HG02571 (cell line): ENCODE data around the gene PSME3.
"Not testable (repeated sequence)": the region's sequence is repeated elsewhere in the genome, so short reads cannot be mapped to it uniquely, and the experiment has no call there.

Experiments used
- ATAC-seq: cut with Tn5 transposase; IDR thresholded peaks from one replicate; pipeline ENCODE4 v1.9.1; 2021; ENCODE audit warnings: mild to moderate bottlenecking, moderate library complexity; ENCODE audit not compliant: unreplicated experiment

Gene PSME3

GRCh38 chr17:42849031-42849430 is 15.8 kb downstream of the PSME3 start:
- no peak for ATAC-seq

GRCh38 chr17:42849451-42850181 is 16.4 kb downstream of the PSME3 start:
- ATAC-seq: no peak

DNA sequence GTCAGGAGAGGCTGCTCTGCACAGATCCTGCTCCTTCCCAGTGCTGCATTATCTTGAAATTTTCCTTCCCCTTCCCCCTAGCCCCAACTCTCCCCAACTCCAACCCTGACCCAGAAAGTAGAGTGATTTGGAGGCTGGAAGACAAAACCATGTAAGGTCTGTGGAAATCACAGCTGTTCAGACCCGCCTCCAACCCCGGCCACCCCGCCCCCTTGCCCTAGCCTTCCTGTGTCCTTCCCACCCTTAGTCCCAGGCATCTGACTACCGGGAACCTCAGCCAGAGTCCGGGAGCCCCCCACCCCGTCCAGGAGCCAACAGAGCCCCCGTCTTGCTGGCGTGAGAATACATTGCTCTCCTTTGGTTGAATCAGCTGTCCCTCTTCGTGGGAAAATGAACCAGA is 17.8 kb downstream of the PSME3 start, which contains the start of gene AOC3:
AOC3 (plus strand) TSS at position 246 of the 400 bp plus-strand sequence; CDS start at position 391, 145 bp downstream.
- no peak for ATAC-seq

GRCh38 chr17:42851371-42852240 is 18.4 kb downstream of the PSME3 start:
- ATAC-seq: not testable (repeated sequence)

DNA sequence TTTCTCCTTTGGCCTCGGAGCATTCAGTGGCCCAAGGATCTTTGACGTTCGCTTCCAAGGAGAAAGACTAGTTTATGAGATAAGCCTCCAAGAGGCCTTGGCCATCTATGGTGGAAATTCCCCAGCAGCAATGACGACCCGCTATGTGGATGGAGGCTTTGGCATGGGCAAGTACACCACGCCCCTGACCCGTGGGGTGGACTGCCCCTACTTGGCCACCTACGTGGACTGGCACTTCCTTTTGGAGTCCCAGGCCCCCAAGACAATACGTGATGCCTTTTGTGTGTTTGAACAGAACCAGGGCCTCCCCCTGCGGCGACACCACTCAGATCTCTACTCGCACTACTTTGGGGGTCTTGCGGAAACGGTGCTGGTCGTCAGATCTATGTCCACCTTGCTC is 19.2 kb downstream of the PSME3 start:
- ATAC-seq: no peak

GRCh38 chr17:42853004-42853403 is 19.8 kb downstream of the PSME3 start:
- ATAC-seq: no peak

- no peak for ATAC-seq
Observed at GRCh38 chr17:42853597-42853967, 20.4 kb downstream of the PSME3 start.

DNA sequence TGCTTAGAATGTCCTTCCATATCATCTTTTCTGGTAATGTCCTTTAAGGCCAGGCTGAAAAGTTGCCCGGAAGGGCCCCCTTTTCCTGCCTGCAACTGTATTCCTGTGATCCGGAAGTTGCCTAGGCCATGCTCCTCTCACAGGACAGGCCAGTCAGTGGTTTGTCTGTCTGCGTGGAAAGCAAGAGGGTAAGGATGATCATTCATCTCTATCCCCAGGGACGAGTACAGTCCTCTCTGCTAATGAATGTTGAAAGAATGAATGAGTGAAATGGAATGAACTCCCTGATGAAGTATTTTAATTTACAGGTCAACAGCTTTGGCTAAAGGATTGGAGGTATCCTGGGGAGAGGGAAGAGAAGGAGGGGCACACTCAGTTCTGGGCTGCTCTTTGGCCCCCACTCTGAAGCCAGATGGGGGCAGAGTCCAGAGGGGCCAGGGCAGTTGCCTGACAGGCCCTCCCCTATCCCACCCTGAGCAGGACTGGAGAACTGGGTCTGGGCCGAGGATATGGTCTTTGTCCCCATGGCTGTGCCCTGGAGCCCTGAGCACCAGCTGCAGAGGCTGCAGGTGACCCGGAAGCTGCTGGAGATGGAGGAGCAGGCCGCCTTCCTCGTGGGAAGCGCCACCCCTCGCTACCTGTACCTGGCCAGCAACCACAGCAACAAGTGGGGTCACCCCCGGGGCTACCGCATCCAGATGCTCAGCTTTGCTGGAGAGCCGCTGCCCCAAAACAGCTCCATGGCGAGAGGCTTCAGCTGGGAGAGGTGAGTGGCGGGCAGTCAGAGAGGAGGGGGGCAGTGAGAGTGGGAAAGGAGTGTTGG is 21.0 kb downstream of the PSME3 start:
- ATAC-seq: no peak

- ATAC-seq: no peak
Observed at GRCh38 chr17:42855048-42855596, 21.9 kb downstream of the PSME3 start.

- not testable (repeated sequence) for ATAC-seq
Observed at GRCh38 chr17:42856093-42856492, 22.9 kb downstream of the PSME3 start.

- ATAC-seq: not testable (repeated sequence)
Observed at GRCh38 chr17:42856516-42856915, 23.3 kb downstream of the PSME3 start.

- ATAC-seq: no peak
Observed at GRCh38 chr17:42857389-42857788, 24.2 kb downstream of the PSME3 start.

DNA sequence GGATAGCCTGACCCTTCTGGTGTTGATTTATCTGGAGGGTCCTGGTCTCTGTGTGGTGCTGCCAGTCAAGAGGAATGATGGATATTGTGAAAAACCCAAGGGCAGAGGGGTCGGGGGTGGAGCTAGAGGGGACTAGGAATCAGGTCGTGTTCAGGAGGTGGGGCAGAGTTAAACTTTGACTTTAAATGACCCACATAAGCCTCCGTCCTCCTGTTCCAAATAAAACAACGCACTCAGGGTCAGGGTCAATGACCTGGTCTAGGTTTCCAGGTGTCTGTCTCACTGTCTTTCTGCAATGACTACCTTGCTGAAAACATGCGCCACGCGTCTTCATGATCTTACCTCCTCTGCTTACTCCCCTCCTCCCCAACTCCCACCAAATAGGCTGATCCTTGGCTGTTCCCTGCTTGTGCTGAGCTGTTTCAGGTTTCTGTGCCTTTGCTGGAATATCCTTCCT is 32.5 kb downstream of the PSME3 start:
- ATAC-seq: no peak

- no peak for ATAC-seq
Observed at GRCh38 chr17:42866216-42866615, 33.0 kb downstream of the PSME3 start.

DNA sequence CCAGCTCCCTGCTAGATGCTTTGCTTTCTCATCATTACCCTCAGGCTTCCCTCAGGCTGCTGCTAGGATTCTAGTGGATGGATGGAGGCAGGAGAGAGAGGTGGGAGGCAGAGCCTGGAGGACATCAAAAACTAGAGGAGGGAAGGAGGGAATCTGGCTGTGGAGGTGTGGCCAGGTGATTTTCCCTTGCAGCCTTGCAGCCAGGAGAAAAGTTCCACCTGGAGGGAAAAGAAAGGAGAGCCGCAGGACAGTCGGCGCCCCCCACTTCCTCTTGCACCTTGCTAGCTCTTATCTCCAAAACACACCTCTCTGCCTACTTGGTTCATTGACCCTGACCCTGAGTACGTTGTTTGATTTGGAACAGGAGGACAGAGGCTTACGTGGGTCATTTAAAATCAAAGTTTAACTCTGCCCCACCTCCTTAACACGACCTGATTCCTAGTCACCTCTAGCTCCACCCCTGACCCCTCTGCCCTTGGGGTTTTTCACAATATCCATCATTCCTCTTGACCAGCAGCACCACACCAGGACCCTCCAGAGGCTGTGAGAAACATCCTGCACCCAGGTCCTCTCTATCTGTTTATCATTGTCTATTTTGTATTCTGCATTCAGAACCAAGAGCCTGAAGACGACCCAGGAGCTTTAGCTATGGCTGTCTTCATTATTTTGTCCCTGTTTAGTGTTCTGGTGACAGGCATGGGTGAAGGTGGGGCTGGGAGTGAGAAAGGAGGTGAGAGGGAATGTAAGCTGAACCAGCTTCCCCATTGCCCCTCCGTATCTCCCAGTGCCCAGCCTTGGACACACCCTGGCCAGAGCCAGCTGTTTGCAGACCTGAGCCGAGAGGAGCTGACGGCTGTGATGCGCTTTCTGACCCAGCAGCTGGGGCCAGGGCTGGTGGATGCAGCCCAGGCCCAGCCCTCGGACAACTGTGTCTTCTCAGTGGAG is 33.7 kb downstream of the PSME3 start:
- ATAC-seq: no peak

DNA sequence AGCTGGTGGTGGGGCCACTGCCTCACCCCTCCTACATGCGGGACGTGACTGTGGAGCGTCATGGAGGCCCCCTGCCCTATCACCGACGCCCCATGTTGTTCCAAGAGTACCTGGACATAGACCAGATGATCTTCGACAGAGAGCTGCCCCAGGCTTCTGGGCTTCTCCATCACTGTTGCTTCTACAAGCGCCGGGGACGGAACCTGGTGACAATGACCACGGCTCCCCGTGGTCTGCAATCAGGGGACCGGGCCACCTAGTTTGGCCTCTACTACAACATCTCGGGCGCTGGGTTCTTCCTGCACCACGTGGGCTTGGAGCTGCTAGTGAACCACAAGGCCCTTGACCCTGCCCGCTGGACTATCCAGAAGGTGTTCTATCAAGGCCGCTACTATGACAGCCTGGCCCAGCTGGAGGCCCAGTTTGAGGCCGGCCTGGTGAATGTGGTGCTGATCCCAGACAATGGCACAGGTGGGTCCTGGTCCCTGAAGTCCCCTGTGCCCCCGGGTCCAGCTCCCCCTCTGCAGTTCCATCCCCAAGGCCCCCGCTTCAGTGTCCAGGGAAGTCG is 34.6 kb downstream of the PSME3 start:
- ATAC-seq: not testable (repeated sequence)

DNA sequence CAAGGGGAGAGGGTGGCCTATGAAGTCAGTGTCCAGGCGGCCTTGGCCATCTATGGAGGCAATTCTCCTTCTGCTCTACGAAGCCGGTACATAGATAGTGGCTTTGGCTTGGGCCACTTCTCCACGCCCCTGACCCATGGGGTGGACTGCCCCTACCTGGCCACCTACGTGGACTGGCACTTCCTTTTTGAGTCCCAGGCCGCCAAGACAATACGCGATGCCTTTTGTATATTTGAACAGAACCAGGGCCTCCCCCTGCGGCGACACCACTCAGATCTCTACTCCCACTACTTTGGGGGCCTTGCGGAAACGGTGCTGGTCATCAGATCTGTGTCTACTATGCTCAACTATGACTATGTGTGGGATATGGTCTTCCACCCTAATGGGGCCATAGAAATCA is 35.1 kb downstream of the PSME3 start:
- ATAC-seq: no peak

GRCh38 chr17:42871647-42872046 is 38.5 kb downstream of the PSME3 start:
- ATAC-seq: no peak

DNA sequence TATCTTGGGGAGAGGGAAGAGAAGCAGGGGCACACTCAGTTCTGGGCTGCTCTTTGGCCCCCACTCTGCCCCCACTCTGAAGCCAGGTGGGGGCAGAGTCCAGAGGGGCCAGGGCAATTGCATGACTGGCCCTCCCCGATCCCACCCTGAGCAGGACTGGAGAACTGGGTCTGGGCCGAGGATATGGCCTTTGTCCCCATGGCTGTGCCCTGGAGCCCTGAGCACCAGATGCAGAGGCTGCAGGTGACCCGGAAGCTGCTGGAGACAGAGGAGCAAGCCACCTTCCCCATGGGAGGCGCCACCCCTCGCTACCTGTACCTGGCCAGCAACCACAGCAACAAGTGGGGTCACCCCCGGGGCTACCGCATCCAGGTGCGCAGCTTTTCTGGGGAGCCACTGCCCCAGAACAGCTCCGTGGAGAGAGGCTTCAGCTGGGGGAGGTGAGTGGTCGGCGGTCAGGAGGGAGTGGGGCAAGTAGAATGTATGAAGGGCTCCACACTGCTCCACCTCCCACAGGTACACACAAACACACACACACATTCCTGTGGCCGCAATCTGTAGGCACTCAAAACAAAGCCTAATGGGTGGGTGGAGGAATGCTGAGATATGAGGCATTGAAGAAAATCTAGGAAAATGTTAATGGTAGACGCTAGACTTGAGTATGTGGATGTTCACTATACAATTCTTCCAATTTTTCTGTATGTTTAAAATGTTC is 39.2 kb downstream of the PSME3 start:
- no peak for ATAC-seq
